ENCODE data around the gene MT1H. TPM values are rescaled to one million over a fixed set of nuclear protein-coding genes. Genes with fewer than 3 reads are reported as not detected.
A peak's percentile ranks its signal among the peaks of the same experiment; 100 is the strongest.

MT1H gene
- total RNA-seq, 2 donors from 2014 or later: not detected

DNA sequence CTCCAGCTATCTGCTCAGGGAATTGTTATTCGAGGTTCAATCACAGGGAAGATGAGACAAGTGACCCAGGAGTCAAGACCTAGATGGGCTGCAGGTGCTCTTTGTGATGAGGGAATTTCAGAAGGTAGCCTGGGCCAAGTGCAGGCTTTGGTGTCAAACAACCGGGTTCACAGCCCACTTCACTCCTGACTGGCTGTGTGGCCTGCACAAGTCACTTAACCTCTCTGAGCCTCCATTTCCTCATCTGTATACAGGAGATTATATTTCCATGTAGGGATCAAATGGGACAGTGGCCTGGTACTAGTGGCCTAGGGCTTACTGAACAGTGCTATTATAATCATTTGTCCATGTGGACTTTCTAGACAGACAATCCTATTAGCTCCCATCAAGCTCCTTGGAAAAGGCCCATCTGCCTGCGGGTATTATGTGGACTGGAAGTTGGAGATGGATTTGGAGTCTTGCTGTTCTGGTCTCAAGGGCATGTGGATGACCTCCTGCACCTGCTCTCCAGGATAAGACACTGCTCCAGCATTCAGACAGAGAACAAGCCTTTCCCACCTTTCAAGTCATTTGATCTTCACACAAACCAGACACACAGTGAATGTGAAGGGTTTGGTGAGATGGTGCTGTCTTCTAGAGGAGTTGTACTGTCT is 9.6 kb downstream of the MT1H start:
- ATAC-seq (no peak), DNase-seq (no peak)
- intact Hi-C loops (cut with DNase I): no loop called here

DNA sequence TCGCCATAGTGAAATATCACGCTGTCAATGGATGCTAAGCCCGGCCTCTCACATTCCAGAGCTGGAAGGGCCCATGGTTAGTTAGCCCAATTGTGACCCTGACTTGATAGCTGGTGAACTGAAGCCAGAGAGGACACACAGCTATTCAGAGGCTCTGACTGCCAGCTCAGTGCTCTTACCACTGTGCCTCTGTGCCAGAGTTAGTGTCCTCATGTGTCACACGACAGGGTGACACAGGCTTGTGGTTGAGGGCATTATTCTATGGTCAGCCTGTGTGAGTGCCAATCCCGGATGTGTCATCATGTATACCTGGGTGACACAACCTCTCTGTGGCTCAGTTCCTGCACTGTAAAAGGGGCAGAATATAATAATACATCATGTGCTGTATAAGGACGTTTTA is 10.2 kb downstream of the MT1H start:
- peak in 1 of 2 donors; percentile 39 for ATAC-seq
- intact Hi-C loops (cut with DNase I): loop anchor here in 1 of 2 donors (5.0 kb wide), 1 partner anchor 78 kb away; no protein-coding TSS in a partner anchor
- no peak for DNase-seq

DNA sequence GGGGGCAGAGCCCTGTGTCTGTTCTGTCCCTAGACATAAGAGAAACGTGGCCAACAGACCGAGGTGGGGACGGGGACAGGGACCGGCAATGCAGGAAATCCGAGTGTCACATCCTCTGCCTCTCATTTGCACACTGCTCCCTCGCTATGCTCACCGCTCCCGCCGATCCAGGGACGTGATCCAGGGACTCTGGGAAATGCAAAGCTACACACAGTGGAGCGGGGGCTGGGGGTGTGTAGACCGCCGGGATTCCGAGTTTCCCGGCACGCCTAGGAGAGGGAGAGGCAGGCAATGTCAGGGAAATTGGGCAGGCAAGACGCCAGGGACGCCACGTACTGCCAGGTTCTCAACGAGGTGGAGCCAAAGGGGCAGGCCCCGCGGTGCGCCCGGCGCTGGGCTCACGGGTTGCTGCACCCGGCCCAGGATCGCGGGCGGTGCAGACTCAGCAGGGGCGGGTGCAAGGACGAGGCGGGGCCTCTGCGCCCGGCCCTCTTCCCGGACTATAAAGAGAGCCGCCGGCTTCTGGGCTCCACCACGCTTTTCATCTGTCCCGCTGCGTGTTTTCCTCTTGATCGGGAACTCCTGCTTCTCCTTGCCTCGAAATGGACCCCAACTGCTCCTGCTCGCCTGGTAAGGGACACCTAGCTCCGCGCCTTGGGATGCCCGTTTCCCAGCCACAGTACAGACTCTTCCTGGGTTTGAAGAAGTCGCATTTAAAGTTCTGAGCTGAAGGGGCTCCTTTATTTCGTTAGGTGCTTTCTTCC is 12.5 kb downstream of the MT1H start, which contains the start of gene MT1X:
MT1X (plus strand) TSS at position 532 of the 764 bp plus-strand sequence; CDS start at position 603, 71 bp downstream.
- ATAC-seq (peak; percentile 97 to 99), DNase-seq (peak; percentile 96)
- intact Hi-C loops (cut with DNase I): loop anchor here in 1 of 2 donors (2.0 to 5.0 kb wide), 2 partner anchors 71 to 80 kb away; no protein-coding TSS in a partner anchor

DNA sequence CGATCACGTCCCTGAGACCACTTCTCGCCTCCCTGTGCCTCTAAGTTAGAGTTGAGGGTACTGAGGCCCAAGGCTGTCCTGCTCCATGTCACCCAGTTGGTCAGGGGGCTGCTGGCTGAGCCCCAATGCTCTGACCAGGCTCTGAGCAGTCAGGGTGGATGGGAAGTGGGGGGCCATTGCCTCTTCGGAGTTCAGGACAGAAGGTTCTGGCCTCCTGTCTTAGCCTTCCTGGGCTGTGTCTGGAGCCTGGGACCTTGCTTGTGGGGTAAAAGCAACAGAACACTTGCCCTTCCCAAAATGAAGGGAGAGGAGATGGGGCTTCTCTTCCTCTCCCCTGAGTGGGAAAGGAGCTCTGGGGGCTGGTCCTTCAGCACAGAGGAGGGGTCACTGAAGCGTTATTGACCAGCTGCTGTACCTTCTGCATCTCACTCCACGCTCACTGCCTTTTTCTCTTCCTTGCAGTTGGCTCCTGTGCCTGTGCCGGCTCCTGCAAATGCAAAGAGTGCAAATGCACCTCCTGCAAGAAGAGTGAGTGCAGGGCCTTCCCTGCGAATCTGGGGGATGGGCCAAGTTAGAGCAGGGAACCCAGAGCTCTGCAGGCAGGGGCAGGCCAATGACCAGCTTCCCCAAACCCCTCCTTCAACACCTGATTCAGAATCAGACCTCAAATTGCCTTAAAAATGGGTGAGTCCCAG is 13.2 kb downstream of the MT1H start:
- ATAC-seq (peak in 1 of 2 donors; percentile 2), DNase-seq (peak; percentile 42)
- intact Hi-C loops (cut with DNase I): loop anchor here in 1 of 2 donors (2.0 to 5.0 kb wide), 2 partner anchors 72 to 81 kb away; no protein-coding TSS in a partner anchor

DNA sequence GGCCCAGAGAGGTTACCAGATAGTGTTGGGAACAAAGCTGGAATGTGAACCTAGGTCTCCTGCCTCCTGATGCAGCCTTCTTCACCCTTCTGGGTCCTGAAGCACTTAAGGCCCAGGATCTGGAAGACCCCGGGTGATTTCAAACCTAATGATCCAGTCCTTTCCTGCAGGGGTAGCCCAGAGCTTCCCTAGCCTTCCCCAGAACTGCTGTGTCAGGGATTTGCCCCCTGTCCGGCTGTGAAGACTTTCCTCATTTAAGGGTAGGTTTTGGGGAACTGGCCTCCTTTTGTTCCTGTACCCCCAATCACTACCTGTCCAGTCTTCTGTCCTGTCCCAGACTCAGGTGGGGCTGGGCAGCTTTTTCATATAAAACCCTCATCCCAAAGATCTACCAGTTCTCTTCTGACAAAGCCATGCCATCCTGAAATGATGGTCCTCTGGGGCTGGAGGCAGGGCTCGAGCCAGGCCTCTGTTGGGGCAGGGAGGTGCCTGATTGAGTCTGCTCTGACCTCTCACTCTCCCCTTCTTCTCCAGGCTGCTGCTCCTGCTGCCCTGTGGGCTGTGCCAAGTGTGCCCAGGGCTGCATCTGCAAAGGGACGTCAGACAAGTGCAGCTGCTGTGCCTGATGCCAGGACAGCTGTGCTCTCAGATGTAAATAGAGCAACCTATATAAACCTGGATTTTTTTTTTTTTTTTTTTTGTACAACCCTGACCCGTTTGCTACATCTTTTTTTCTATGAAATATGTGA is 14.0 kb downstream of the MT1H start:
- intact Hi-C loops (cut with DNase I): loop anchor here in 1 of 2 donors (2.0 to 5.0 kb wide), 2 partner anchors 73 to 81 kb away; no protein-coding TSS in a partner anchor
- no peak for ATAC-seq
- no peak for DNase-seq

DNA sequence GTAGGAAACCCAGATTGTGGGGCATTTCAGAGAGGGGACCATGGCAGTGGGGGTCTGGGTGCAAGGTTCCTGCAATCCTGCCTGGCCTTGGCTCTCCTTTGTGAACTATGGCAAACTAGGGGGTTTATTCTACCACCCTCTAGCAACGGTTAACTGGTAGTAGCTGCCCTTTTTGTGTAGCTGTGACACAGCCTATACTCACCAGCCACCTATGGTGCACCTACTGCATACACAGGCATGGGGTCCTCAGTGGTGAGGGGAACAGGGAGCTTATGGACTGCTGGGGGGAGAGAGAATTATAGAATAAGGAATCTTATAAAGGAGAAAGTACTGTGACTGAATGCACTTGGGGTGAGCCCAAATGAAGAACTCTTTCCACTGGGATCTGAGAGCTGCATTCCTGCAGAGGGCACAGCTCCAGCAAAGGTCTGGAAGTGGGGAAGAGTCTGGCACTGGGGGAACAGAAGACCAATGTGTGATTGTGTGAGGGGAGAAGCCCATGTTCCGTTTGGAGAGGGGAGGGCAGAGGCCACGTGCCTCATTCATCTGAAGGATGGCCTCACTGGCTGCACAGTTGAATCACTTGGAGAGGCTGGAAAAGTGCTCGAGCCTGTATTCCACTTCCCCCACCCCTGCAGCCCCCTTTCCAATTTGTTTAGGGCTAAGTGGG is 14.8 kb downstream of the MT1H start:
- ATAC-seq (no peak), DNase-seq (no peak)
- intact Hi-C loops (cut with DNase I): loop anchor here in 1 of 2 donors (5.0 kb wide), 1 partner anchor 82 kb away; no protein-coding TSS in a partner anchor

DNA sequence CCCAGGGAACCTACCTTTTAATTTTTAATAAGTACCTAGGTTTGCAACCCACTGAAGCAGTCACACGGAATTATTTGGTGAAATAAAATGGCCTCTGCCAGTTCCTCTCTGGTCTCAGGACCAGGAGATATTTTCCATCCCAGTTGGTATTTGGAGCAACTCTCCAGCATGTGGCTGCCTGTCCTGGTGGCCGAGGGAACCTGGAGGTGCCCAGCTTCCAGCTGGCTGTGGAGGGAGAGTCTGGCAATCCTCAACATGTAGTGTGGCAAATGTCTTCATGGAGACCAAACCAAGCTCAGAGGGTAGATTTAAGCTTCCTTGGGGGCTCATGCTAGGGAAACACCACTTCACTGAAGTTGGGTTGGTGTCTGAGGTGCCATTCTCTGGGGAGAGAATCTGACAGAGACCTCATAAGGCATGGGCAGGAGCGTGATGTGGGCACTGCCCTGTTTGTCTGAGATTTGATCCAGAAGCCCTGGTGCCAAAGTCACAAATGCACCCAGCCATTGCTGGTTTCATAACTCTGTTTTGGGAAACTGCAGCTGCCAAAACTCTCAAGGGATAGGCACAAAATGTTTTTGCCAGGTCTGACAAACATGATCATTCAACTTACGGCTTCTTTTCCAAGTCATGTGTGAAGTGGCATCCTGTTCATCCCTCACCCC is 15.4 kb downstream of the MT1H start:
- intact Hi-C loops (cut with DNase I): loop anchor here in 1 of 2 donors (5.0 kb wide), 1 partner anchor 83 kb away; no protein-coding TSS in a partner anchor
- DNase-seq: no peak
- no peak for ATAC-seq

DNA sequence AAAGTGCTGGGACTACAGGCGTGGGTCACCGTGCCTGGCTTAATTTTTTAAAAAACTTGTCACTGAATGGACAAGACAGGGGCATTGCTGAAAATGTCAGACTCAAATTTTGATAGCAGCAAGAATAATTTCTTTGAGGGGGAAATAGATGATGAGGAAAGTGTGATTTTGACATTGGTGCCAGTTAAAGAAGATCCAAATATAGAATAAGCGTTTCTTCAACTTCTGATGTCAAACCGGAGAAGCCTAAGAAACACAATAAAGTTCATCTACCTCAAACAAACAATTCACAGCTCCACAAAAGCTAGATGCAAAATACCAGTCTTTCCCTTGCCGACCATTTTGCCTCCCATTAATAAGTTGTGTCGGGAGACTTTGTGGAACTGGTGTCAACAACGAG is 17.1 kb downstream of the MT1H start:
- intact Hi-C loops (cut with DNase I): no loop called here
- no peak for DNase-seq
- no peak for ATAC-seq

DNA sequence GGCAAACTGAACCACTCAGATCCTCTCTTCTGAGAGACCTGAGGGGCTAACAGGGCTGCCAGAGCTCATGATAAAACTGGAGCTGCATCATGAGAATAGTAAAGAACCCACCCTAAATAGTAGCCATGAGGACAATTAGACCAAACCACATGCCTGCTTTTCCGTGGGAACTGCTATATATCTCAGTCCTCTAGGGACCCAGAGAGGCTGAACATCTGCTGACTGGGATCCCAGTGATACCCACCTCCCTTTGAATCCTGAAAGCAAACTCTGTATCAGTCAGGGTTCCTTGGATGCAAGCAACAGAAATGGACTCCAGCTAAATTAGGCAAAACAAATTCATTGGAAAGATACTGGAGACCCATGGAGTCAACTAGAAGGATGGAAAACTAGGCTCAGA is 19.1 kb downstream of the MT1H start:
- ATAC-seq (no peak), DNase-seq (no peak)
- intact Hi-C loops (cut with DNase I): no loop called here

DNA sequence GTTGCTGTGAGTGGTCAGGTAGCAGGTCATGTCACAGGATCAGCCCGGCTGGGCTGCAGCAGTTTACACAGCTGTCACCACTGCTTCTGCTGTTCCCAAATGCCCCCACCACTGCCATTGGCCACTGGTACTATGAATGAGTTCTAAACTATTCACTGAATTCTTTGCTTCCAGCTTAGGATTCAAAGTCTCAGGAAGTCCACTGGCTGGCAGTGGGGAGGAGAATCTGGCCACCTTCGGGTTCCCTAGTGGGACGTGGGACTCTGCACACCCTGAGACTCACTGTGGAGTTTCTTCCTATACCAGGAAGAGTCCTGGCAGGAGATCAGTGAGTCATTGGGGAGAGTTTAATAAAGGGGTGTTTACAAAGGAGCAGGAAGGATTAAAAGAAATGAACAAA is 19.6 kb downstream of the MT1H start:
- DNase-seq: no peak
- intact Hi-C loops (cut with DNase I): no loop called here
- no peak for ATAC-seq

DNA sequence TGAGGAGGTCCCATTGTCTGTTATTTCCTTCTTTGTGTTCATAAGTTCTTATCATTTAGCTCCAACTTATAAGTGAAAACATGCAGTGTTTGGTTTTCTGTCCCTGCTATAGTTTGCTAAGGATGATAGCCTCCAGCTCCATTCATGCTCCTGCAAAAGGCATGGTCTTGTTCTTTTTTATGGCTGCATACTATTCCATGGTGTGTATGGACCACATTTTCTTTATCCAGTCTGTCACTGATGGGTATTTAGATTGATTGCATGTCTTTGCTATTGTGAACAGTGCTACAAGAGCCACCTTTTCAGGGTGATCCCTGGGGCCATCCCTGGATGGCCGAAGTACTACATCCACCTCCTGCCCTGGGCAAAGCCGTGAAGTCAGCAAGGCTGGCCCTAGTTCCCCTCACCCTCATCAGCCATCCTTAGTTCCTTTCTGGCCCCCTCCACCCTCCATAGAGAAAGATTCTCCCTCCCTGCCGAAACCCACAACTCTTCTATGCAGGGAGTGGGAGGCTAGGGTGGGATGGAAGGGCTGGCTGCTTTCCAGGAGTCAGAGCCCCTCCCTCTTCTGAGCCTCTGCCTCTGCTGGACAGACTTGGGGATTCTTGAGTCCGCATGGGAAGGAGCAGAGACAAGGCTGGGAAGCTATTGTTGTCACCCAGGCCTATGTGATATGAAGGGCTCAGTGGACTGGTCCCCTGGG is 21.0 kb downstream of the MT1H start:
- no peak for DNase-seq
- intact Hi-C loops (cut with DNase I): loop anchor here in 1 of 2 donors (10.0 kb wide), 1 partner anchor 176 kb away; no protein-coding TSS in a partner anchor

DNA sequence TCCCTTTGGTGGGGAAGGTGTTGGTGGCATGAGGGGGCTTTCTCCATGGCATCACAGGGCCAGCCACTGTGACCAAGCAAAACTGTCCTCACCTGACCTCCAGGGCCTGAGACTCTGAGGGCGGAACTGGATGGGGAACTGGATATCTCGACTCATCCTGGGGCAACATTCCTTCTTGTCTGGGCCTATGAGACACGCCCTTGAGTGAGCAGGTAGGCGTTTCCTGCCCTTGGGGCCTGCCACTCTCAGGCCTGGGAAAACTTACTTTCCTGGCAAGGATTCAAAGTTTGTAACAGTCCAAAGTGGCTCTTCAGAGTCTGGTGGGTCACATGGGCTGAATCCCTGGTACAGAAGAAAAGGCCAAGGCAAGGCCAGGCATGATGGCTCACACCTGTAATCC is 22.3 kb downstream of the MT1H start:
- ATAC-seq (peak; percentile 54 to 83), DNase-seq (no peak)
- intact Hi-C loops (cut with DNase I): loop anchor here in 1 of 2 donors (10.0 kb wide), 1 partner anchor 177 kb away; no protein-coding TSS in a partner anchor

More for the DNA sequence above, 21.0 kb downstream of the MT1H start:
- no peak for ATAC-seq

DNA sequence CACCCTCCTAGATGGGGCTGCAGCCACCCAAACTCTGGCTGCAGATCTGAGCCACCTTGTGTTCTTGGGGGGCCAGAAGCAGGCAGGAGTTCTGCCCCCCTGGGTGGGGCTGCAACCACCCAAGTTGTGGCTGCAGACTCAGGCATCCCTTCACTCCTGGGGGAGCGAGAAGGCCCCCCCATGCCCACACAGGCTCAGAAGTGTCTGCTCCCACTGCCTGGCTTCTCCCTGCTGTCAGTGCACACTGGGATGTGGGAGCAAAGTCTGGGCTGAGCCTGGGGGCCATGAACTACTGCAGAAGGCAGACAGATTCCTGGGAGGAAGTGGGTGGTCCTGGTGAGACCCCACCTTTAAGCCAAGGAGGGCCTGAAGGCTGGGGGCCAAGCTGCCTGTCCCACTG is 25.6 kb downstream of the MT1H start:
- intact Hi-C loops (cut with DNase I): loop anchor here in 1 of 2 donors (10.0 kb wide), 1 partner anchor 180 kb away; no protein-coding TSS in a partner anchor

DNA sequence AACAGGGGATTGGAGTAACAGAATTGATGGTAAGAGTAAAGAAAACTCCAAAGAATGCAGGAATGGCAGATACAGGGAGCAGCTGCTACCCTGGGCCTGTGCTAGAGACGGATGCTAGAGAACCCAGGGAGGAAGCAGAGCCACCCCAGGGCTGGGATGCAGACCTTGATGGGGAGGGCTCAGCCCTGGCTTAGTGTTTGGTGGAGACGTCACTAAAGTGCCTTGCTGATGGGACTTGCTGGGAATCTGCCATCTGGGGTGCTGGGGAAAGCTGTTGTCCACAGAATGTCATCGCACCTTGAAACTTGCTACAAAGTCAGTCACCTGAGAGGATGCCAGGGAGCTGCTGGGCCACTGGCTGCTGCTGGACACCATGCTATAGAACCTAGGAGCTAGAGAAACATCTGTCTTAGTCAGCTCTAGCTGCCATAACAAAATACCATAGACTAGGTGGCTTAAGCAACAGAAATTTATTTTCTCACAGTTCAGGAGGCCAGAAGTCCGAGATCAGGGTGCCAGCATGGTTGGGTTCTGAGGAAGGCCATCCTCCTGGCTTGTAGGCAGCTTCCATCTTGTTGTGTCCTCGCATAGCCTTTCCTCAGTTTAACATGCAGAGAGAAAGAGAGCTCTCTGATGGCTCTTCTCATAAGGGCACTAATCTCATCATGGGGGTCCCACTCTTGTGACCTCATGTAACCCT is 28.0 kb downstream of the MT1H start:
- no peak for DNase-seq
- intact Hi-C loops (cut with DNase I): loop anchor here in 1 of 2 donors (10.0 kb wide), 1 partner anchor 183 kb away; no protein-coding TSS in a partner anchor
- ATAC-seq: no peak

More for the DNA sequence above, 25.6 kb downstream of the MT1H start:
- ATAC-seq (no peak), DNase-seq (no peak)

DNA sequence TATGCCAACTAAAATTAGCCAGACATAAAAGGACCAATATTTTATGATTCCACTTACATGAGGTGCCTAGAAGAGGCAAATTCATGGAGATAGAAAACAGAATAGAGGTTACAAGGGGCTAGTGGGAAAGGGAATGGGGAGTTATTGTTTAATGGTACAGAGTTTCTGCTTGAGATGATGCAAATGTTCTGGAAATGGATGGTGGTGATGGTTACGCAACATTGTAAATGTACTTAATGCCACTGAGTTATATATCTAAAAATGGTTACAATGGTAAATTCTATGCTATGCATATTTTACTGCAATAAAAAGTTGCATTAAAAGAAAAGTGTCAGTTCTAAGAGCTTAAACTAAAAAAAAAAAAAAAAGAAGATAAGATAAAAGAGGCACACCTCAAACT is 30.6 kb downstream of the MT1H start:
- intact Hi-C loops (cut with DNase I): loop anchor here (2.0 to 10.0 kb wide), 4 partner anchors 98 to 185 kb away; no protein-coding TSS in a partner anchor
- DNase-seq: no peak
- ATAC-seq: no peak

DNA sequence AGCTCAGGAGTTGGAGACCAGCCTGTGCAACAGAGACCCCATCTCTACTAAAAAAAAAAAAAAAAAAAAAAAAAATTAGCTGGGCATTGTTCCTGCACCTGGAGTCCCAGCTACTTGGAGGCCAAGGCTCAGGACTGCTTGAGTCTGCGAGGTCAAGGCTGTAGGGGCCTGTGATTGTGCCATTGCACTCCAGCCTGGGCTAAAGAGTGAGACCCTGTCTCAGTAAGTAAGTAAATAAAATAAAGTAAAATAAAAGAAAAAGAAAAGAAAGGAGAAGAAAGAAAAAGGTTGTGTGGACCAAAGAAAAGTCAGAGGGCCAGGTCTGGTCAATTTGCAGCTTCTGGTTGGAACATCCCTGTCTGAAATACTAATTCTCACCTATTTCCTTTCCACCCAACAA is 31.0 kb downstream of the MT1H start:
- intact Hi-C loops (cut with DNase I): loop anchor here (2.0 to 10.0 kb wide), 4 partner anchors 98 to 186 kb away; no protein-coding TSS in a partner anchor
- DNase-seq: no peak
- no peak for ATAC-seq

Measured in left cardiac atrium (tissue), 4 donors.